ENCODE measurements around the gene SMG6. TPM values are rescaled to one million over a fixed set of nuclear protein-coding genes. Genes with fewer than 3 reads are reported as not detected.
A peak's percentile ranks its signal among the peaks of the same experiment; 100 is the strongest.

SMG6 gene
- total RNA-seq: 10 to 100 TPM; 51.1 to 58.5 TPM
- polyA plus RNA-seq: 10 to 100 TPM in 1 of 2 donors, 1 to 10 TPM in 1; 3.8 to 10.2 TPM

GRCh38 chr17:2303204-2304188, at the start of gene SMG6, which contains the start of gene SRR:
TSS of gene SMG6 (minus strand) at chr17:2303785. CDS start at chr17:2303720, 65 bp downstream.
TSS of gene SRR (plus strand) at chr17:2303950. CDS start at chr17:2315561, 11,611 bp downstream.
- H3K9me3 Mint-ChIP-seq: no peaks in the 10 kb centered on the region
- ChIA-PET CTCF (ENCODE audit: partially characterized antibody) (interaction anchor here (1.0 to 2.4 kb wide), 7 partner anchors 11 to 248 kb away, joined by 3 to 11 read pairs (median 5); partner anchors contain the start of genes HIC1 and TSR1), POLR2A (ENCODE audit: partially characterized antibody) (interaction anchor here (0.8 to 4.0 kb wide), 21 partner anchors 12 to 249 kb away, joined by 3 to 34 read pairs (median 4); partner anchors contain the start of genes HIC1, METTL16, MNT and SGSM2)
- intact Hi-C loops (cut with micrococcal nuclease): loop anchor here (1.0 to 5.0 kb wide), 8 partner anchors 33 to 587 kb away; partner anchors contain the start of genes CLUH, MNT and TSR1
- H3K4me3 Mint-ChIP-seq: peak within 1 kb of the TSS; percentile 92 to 95 (median 93)
- peak within 1 kb of the TSS; percentile 90 to 93 (median 91) for H3K27ac Mint-ChIP-seq
- Histone ChIP-seq H3K9me3 (ENCODE audit: control insufficient read depth in 1 of 2, low read length in 2 of 2) (no peaks in the 10 kb centered on the region), H3K4me3 (ENCODE audit: low read length in 2 of 2) (peak within 1 kb of the TSS; percentile 84 to 94), H3K27me3 (ENCODE audit: insufficient read depth, low read length) (no peaks in the 10 kb centered on the region), H3K27ac (ENCODE audit: low read depth, low read length) (peak within 1 kb of the TSS; percentile 88), H3K4me1 (ENCODE audit: insufficient read depth, low read length) (peaks cover 26% of the 10 kb centered on the region), H3K36me3 (ENCODE audit: insufficient read depth, low read length) (peaks cover 18% of the 10 kb centered on the region)
- DNase-seq: peak; percentile 93 to 94 (median 93)
- no peaks in the 10 kb centered on the region for H3K27me3 Mint-ChIP-seq
- peaks cover 14 to 27% of the 10 kb centered on the region in 2 donors for H3K36me3 Mint-ChIP-seq
- H3K4me1 Mint-ChIP-seq: peaks cover 24 to 59% (median 41%) of the 10 kb centered on the region in 4 donors

- DNase-seq: no peak
- H3K27me3 Mint-ChIP-seq: no peaks in the 10 kb centered on the region
- H3K9me3 Mint-ChIP-seq: no peaks in the 10 kb centered on the region
- H3K36me3 ChIP-seq (ENCODE audit: insufficient read depth, low read length): no peaks in the 10 kb centered on the region
- H3K4me3 Mint-ChIP-seq: no peak overlapping the region
- peaks cover 0 to 2% of the 10 kb centered on the region in 2 donors for H3K36me3 Mint-ChIP-seq
- peaks cover 17% of the 10 kb centered on the region for H3K4me1 ChIP-seq (ENCODE audit: insufficient read depth, low read length)
- H3K27ac Mint-ChIP-seq: no peak overlapping the region
- CTCF ChIA-PET (ENCODE audit: partially characterized antibody): interaction anchor here (1.0 to 4.2 kb wide), 2 partner anchors 14 to 32 kb away, joined by 3 to 55 read pairs; partner anchors contain the start of genes SGSM2 and TSR1
- H3K27ac ChIP-seq (ENCODE audit: low read depth, low read length): no peak overlapping the region
- H3K9me3 ChIP-seq (ENCODE audit: control insufficient read depth in 1 of 2, low read length in 2 of 2): no peaks in the 10 kb centered on the region
- intact Hi-C loops (cut with micrococcal nuclease): loop anchor here (5.0 kb wide), 1 partner anchor 49 kb away; the partner anchor contains the start of genes SMG6 and SRR
- H3K4me3 ChIP-seq (ENCODE audit: low read length in 2 of 2): no peak overlapping the region
- H3K4me1 Mint-ChIP-seq: peaks cover 10 to 20% (median 16%) of the 10 kb centered on the region in 4 donors
- H3K27me3 ChIP-seq (ENCODE audit: insufficient read depth, low read length): no peaks in the 10 kb centered on the region
- POLR2A ChIA-PET (ENCODE audit: partially characterized antibody): interaction anchor here (2.8 to 4.1 kb wide), 2 partner anchors 14 to 48 kb away, joined by 12 to 63 read pairs; partner anchors contain the start of genes SGSM2, SMG6, SRR and TSR1
Observed at GRCh38 chr17:2351269-2351668, 47.7 kb upstream of the SMG6 start.

- intact Hi-C loops (cut with micrococcal nuclease): no loop called here
- H3K36me3 ChIP-seq (ENCODE audit: insufficient read depth, low read length): peaks cover 7% of the 10 kb centered on the region
- Mint-ChIP-seq H3K4me1 (peaks cover 2 to 18% (median 12%) of the 10 kb centered on the region in 4 donors), H3K27ac (no peak overlapping the region), H3K27me3 (no peaks in the 10 kb centered on the region), H3K4me3 (no peak overlapping the region), H3K9me3 (no peaks in the 10 kb centered on the region), H3K36me3 (peaks cover 14 to 18% of the 10 kb centered on the region in 2 donors)
- H3K9me3 ChIP-seq (ENCODE audit: control insufficient read depth in 1 of 2, low read length in 2 of 2): no peaks in the 10 kb centered on the region
- H3K27ac ChIP-seq (ENCODE audit: low read depth, low read length): no peak overlapping the region
- POLR2A ChIA-PET (ENCODE audit: partially characterized antibody): no interaction called here
- CTCF ChIA-PET (ENCODE audit: partially characterized antibody): interaction anchor here (0.7 to 1.8 kb wide), 4 partner anchors 10 to 294 kb away, joined by 3 to 5 read pairs (median 5); partner anchors contain the start of gene TSR1
- no peak for DNase-seq
- H3K4me3 ChIP-seq (ENCODE audit: low read length in 2 of 2): no peak overlapping the region
- H3K27me3 ChIP-seq (ENCODE audit: insufficient read depth, low read length): no peaks in the 10 kb centered on the region
- H3K4me1 ChIP-seq (ENCODE audit: insufficient read depth, low read length): peaks cover 6% of the 10 kb centered on the region
Observed at GRCh38 chr17:2347805-2348685, 44.5 kb upstream of the SMG6 start.

GRCh38 chr17:2346475-2346874, 42.9 kb upstream of the SMG6 start:
- H3K4me1 ChIP-seq (ENCODE audit: insufficient read depth, low read length): peaks cover 9% of the 10 kb centered on the region
- peaks cover 18 to 22% of the 10 kb centered on the region in 2 donors for H3K36me3 Mint-ChIP-seq

GRCh38 chr17:2344528-2344927, 40.9 kb upstream of the SMG6 start:
- H3K36me3 ChIP-seq (ENCODE audit: insufficient read depth, low read length): peaks cover 7% of the 10 kb centered on the region
- Mint-ChIP-seq H3K36me3 (peaks cover 18 to 24% of the 10 kb centered on the region in 2 donors), H3K9me3 (no peaks in the 10 kb centered on the region), H3K4me1 (peaks cover 10 to 29% (median 17%) of the 10 kb centered on the region in 4 donors), H3K27ac (peak overlapping the region in 1 of 7 donors; percentile 52), H3K27me3 (no peaks in the 10 kb centered on the region), H3K4me3 (no peak overlapping the region)
- intact Hi-C loops (cut with micrococcal nuclease): no loop called here
- POLR2A ChIA-PET (ENCODE audit: partially characterized antibody): no interaction called here
- no peaks in the 10 kb centered on the region for H3K9me3 ChIP-seq (ENCODE audit: control insufficient read depth in 1 of 2, low read length in 2 of 2)
- DNase-seq: no peak
- no peak overlapping the region for H3K4me3 ChIP-seq (ENCODE audit: low read length in 2 of 2)
- CTCF ChIA-PET (ENCODE audit: partially characterized antibody): interaction anchor here (2.1 kb wide), 1 partner anchor 9 kb away, joined by 8 read pairs; no protein-coding TSS in a partner anchor
- no peaks in the 10 kb centered on the region for H3K27me3 ChIP-seq (ENCODE audit: insufficient read depth, low read length)
- H3K27ac ChIP-seq (ENCODE audit: low read depth, low read length): no peak overlapping the region
- peaks cover 9% of the 10 kb centered on the region for H3K4me1 ChIP-seq (ENCODE audit: insufficient read depth, low read length)

More at GRCh38 chr17:2346475-2346874, 42.9 kb upstream of the SMG6 start:
- intact Hi-C loops (cut with micrococcal nuclease): no loop called here
- DNase-seq: no peak
- Histone ChIP-seq H3K4me3 (ENCODE audit: low read length in 2 of 2) (no peak overlapping the region), H3K9me3 (ENCODE audit: control insufficient read depth in 1 of 2, low read length in 2 of 2) (no peaks in the 10 kb centered on the region), H3K36me3 (ENCODE audit: insufficient read depth, low read length) (peaks cover 7% of the 10 kb centered on the region), H3K27me3 (ENCODE audit: insufficient read depth, low read length) (no peaks in the 10 kb centered on the region), H3K27ac (ENCODE audit: low read depth, low read length) (no peak overlapping the region)
- ChIA-PET POLR2A (ENCODE audit: partially characterized antibody) (no interaction called here), CTCF (ENCODE audit: partially characterized antibody) (interaction anchor here (1.2 kb wide), 1 partner anchor 10 kb away, joined by 4 read pairs; the partner anchor contains the start of genes SGSM2 and TSR1)
- peaks cover 6 to 25% (median 13%) of the 10 kb centered on the region in 4 donors for H3K4me1 Mint-ChIP-seq
- no peak overlapping the region for H3K4me3 Mint-ChIP-seq
- no peaks in the 10 kb centered on the region for H3K9me3 Mint-ChIP-seq
- no peaks in the 10 kb centered on the region for H3K27me3 Mint-ChIP-seq
- no peak overlapping the region for H3K27ac Mint-ChIP-seq

- peak overlapping the region in 2 of 7 donors; percentile 51 to 76 for H3K27ac Mint-ChIP-seq
- ChIA-PET CTCF (ENCODE audit: partially characterized antibody) (interaction anchor here (2.1 kb wide), 1 partner anchor 10 kb away, joined by 8 read pairs; no protein-coding TSS in a partner anchor), POLR2A (ENCODE audit: partially characterized antibody) (no interaction called here)
- H3K36me3 ChIP-seq (ENCODE audit: insufficient read depth, low read length): peaks cover 7% of the 10 kb centered on the region
- intact Hi-C loops (cut with micrococcal nuclease): no loop called here
- no peaks in the 10 kb centered on the region for H3K9me3 ChIP-seq (ENCODE audit: control insufficient read depth in 1 of 2, low read length in 2 of 2)
- peaks cover 11 to 34% (median 20%) of the 10 kb centered on the region in 4 donors for H3K4me1 Mint-ChIP-seq
- H3K4me3 ChIP-seq (ENCODE audit: low read length in 2 of 2): no peak overlapping the region
- no peaks in the 10 kb centered on the region for H3K9me3 Mint-ChIP-seq
- H3K4me3 Mint-ChIP-seq: no peak overlapping the region
- no peak overlapping the region for H3K27ac ChIP-seq (ENCODE audit: low read depth, low read length)
- H3K27me3 Mint-ChIP-seq: no peaks in the 10 kb centered on the region
- H3K4me1 ChIP-seq (ENCODE audit: insufficient read depth, low read length): peaks cover 9% of the 10 kb centered on the region
- no peaks in the 10 kb centered on the region for H3K27me3 ChIP-seq (ENCODE audit: insufficient read depth, low read length)
- peaks cover 18 to 24% of the 10 kb centered on the region in 2 donors for H3K36me3 Mint-ChIP-seq
- peak in 1 of 5 donors; percentile 16 for DNase-seq
Observed at GRCh38 chr17:2343421-2343820, 39.8 kb upstream of the SMG6 start.

All from CD4-positive, alpha-beta memory T cell (primary cell).